ENCODE results near the gene SLC7A6OS.

SLC7A6OS gene

GRCh38 chr16:68264128-68265077 lies 46.3 kb downstream of the SLC7A6OS start, which contains the start of gene SLC7A6:
Gene SLC7A6, plus strand, starts transcription at chr16:68264526. Its CDS starts 10,201 bp downstream, at chr16:68274727.
- Histone ChIP-seq H3K9ac (peak within 1 kb of the TSS; percentile 86), H3K79me2 (ENCODE audit: insufficient read depth, low read depth) (peaks cover 49% of the 10 kb centered on the region), H4K20me1 (ENCODE audit: insufficient read depth) (peaks cover 22% of the 10 kb centered on the region; the same call in 1 of the 2 replicates), H3K27ac (peak within 1 kb of the TSS; percentile 88), H3K27me3 (ENCODE audit: insufficient read depth, low read depth) (no peaks in the 10 kb centered on the region), H3K4me1 (ENCODE audit: low read depth, poor library complexity, severe bottlenecking) (peaks cover 74% of the 10 kb centered on the region), H3K36me3 (ENCODE audit: insufficient read depth) (no peaks in the 10 kb centered on the region; the same call in 1 of the 2 replicates), H3K4me2 (peak within 1 kb of the TSS; percentile 85), H2AFZ (ENCODE audit: low read depth) (peak within 1 kb of the TSS; percentile 79), H3K4me3 (IDR thresholded peaks at IDR 0.05; ENCODE audit: insufficient read depth, low read depth, low read length) (no peak within 1 kb of the TSS)
- TF ChIP-seq, protein P1, sequence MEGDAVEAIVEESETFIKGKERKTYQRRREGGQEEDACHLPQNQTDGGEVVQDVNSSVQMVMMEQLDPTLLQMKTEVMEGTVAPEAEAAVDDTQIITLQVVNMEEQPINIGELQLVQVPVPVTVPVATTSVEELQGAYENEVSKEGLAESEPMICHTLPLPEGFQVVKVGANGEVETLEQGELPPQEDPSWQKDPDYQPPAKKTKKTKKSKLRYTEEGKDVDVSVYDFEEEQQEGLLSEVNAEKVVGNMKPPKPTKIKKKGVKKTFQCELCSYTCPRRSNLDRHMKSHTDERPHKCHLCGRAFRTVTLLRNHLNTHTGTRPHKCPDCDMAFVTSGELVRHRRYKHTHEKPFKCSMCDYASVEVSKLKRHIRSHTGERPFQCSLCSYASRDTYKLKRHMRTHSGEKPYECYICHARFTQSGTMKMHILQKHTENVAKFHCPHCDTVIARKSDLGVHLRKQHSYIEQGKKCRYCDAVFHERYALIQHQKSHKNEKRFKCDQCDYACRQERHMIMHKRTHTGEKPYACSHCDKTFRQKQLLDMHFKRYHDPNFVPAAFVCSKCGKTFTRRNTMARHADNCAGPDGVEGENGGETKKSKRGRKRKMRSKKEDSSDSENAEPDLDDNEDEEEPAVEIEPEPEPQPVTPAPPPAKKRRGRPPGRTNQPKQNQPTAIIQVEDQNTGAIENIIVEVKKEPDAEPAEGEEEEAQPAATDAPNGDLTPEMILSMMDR (conservative IDR thresholded peaks at IDR 0.05; ENCODE audit: low read depth, low read length): peak; percentile 73

GRCh38 chr16:68263559-68264127 lies 47.1 kb downstream of the SLC7A6OS start:
- Histone ChIP-seq H3K27me3 (ENCODE audit: insufficient read depth, low read depth) (no peaks in the 10 kb centered on the region), H3K27ac (peak overlapping the region; percentile 88), H3K4me3 (IDR thresholded peaks at IDR 0.05; ENCODE audit: insufficient read depth, low read depth, low read length) (no peak overlapping the region), H4K20me1 (ENCODE audit: insufficient read depth) (0 out of 2 replicates have a peak, but pooled peaks cover 18% of the 10 kb centered on the region), H3K4me2 (peak overlapping the region; percentile 80), H3K9ac (peak overlapping the region; percentile 86), H3K36me3 (ENCODE audit: insufficient read depth) (no peaks in the 10 kb centered on the region; the same call in 1 of the 2 replicates), H3K4me1 (ENCODE audit: low read depth, poor library complexity, severe bottlenecking) (peaks cover 76% of the 10 kb centered on the region), H2AFZ (ENCODE audit: low read depth) (peak overlapping the region; percentile 75), H3K79me2 (ENCODE audit: insufficient read depth, low read depth) (peaks cover 41% of the 10 kb centered on the region)
- TF ChIP-seq, protein P1 (conservative IDR thresholded peaks at IDR 0.05; ENCODE audit: low read depth, low read length): no peak

- Histone ChIP-seq H3K9ac (no peak overlapping the region; the same call in 1 of the 2 replicates), H3K4me3 (IDR thresholded peaks at IDR 0.05; ENCODE audit: insufficient read depth, low read depth, low read length) (no peak overlapping the region), H3K36me3 (ENCODE audit: insufficient read depth) (no peaks in the 10 kb centered on the region), H3K79me2 (ENCODE audit: insufficient read depth, low read depth) (peaks cover 7% of the 10 kb centered on the region; the same call in 1 of the 2 replicates), H3K27me3 (ENCODE audit: insufficient read depth, low read depth) (no peaks in the 10 kb centered on the region), H3K27ac (peak overlapping the region; percentile 96), H2AFZ (ENCODE audit: low read depth) (no peak overlapping the region), H4K20me1 (ENCODE audit: insufficient read depth) (no peaks in the 10 kb centered on the region), H3K4me2 (peak overlapping the region; percentile 93), H3K4me1 (ENCODE audit: low read depth, poor library complexity, severe bottlenecking) (peaks cover 96% of the 10 kb centered on the region)
- TF ChIP-seq, protein P1 (conservative IDR thresholded peaks at IDR 0.05; ENCODE audit: low read depth, low read length): no peak
Measured at GRCh38 chr16:68259007-68259825, 51.5 kb downstream of the SLC7A6OS start.

Measured in KMS-11 (cell line).